ENCODE data around the gene STS. TPM values are rescaled to one million over a fixed set of nuclear protein-coding genes. Genes with fewer than 3 reads are reported as not detected.
A peak's percentile ranks its signal among the peaks of the same experiment; 100 is the strongest.

Gene STS
- total and polyA plus RNA-seq, 2 of the 8 experiments (the other 6 are each of a cell fraction or from before 2014, with no cell fraction given) = 0.67 to 1.5 TPM

DNA sequence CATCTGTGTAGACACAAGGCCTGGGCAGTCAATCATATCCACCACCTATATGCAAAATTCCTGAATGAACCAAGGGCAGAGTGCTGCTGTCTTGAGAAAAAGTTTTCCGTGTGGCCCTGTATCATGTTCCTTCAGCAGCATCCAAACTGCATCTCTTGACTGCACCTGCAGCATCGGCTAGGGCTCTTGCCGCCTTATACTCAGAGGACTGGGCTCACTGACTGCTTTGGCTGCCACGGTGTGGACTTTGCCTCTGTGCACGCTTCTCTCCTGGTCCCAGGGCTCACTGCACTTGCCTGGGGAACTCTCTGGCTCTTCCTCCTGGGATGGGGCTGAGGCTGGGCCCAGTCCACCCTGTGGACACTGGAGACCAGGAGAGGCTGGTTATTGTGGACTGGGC, 39.5 kb upstream of the STS start:
- H2BK15ac ChIP-seq (ENCODE audit: low read length) = 0 out of 2 replicates have a peak overlapping the region, but pooled peaks have one; percentile 16
- no peak overlapping the region for H3K4me2 ChIP-seq (ENCODE audit: insufficient read depth in 1 of 2, low read depth in 2 of 2, low read length in 2 of 2)
- H3K56ac ChIP-seq (replicated peaks; ENCODE audit: insufficient read length, low read depth, low read length) = no peak overlapping the region
- H3K23me2 ChIP-seq (ENCODE audit: low read depth, low read length) = no peaks in the 10 kb centered on the region
- no peaks in the 10 kb centered on the region for H3K9me3 ChIP-seq (ENCODE audit: insufficient read depth in 2 of 2, low read depth in 1 of 2, low read length in 1 of 2)
- no peak overlapping the region for H3K4me3 ChIP-seq (ENCODE audit: extremely low read depth in 1 of 4, insufficient read depth in 2 of 4, low read depth in 3 of 4, low read length in 4 of 4)
- H2BK12ac ChIP-seq (ENCODE audit: low read depth, low read length) = 0 out of 2 replicates have a peak overlapping the region, but pooled peaks have one; percentile 60
- no peak overlapping the region for H2BK5ac ChIP-seq (ENCODE audit: low read depth, low read length)
- no peaks in the 10 kb centered on the region for H4K20me1 ChIP-seq (replicated peaks in 1 of 2; ENCODE audit: control insufficient read depth in 1 of 2, insufficient read depth in 2 of 2, low read length in 2 of 2)
- no peak overlapping the region for H3K4ac ChIP-seq (replicated peaks; ENCODE audit: insufficient read length, low read depth, low read length)
- H3K18ac ChIP-seq (ENCODE audit: extremely low read depth, low read length) = no peak overlapping the region
- no peak overlapping the region for H2AFZ ChIP-seq (ENCODE audit: low read length)
- no peaks in the 10 kb centered on the region for H3K27me3 ChIP-seq (replicated peaks in 1 of 4; ENCODE audit: control insufficient read depth in 3 of 4, extremely low read depth in 1 of 4, insufficient read depth in 3 of 4, low read length in 3 of 4)
- ChIA-PET CTCF (ENCODE audit: partially characterized antibody) (no interaction called here), POLR2A (ENCODE audit: partially characterized antibody) (no interaction called here)
- H2BK20ac ChIP-seq (ENCODE audit: low read length) = no peak overlapping the region
- no peak overlapping the region for H2BK120ac ChIP-seq (replicated peaks; ENCODE audit: low read depth, low read length)
- H4K91ac ChIP-seq (replicated peaks; ENCODE audit: insufficient read length, low read length) = no peak overlapping the region
- peaks cover 0 to 3% (median 0%) of the 10 kb centered on the region in 4 experiments; a peak in 1 of 7 replicates for H3K4me1 ChIP-seq (replicated peaks in 1 of 4; ENCODE audit: control insufficient read depth in 3 of 4, insufficient read depth in 4 of 4, low read length in 3 of 4)
- no peaks in the 10 kb centered on the region for H3K79me2 ChIP-seq (ENCODE audit: control insufficient read depth in 1 of 2, insufficient read depth in 2 of 2, low read length in 2 of 2)
- H3K36me3 ChIP-seq (ENCODE audit: control insufficient read depth in 2 of 4, insufficient read depth in 4 of 4, low read length in 3 of 4) = 0 out of 8 replicates have a peak, but pooled peaks cover 0 to 3% (median 0%) of the 10 kb centered on the region in 4 experiments
- H4K5ac ChIP-seq (ENCODE audit: insufficient read length, low read depth, low read length) = no peak overlapping the region
- WGBS, 2 experiments (ENCODE audit: extremely low coverage in 1 of 2, insufficient coverage in 1 of 2, insufficient read length in 1 of 2, insufficient replicate concordance in 2 of 2, low coverage in 1 of 2, low lambda C conversion rate in 2 of 2, missing lambda C conversion rate in 1 of 2) = 90% methylated on average over 4 of the region's 5 CpGs; no CpG with 5 or more reads in 1 of the 2 experiments
- no peak overlapping the region for H3K9ac ChIP-seq (replicated peaks in 1 of 4; ENCODE audit: extremely low read depth in 1 of 4, low read depth in 3 of 4, low read length in 3 of 4)
- FAIRE-seq (no peak), DNase-seq (ENCODE audit: low read depth in 1 of 2, low spot score in 2 of 2) (no peak)
- H3K27ac ChIP-seq (ENCODE audit: low read depth, low read length) = no peak overlapping the region
- no peak overlapping the region for H4K8ac ChIP-seq (ENCODE audit: extremely low read depth, insufficient read depth, low read length)
- no peak overlapping the region for H2AK5ac ChIP-seq (ENCODE audit: low read depth, low read length)
- no peak overlapping the region for H3K14ac ChIP-seq (ENCODE audit: insufficient read length)
- no peaks in the 10 kb centered on the region for H3K79me1 ChIP-seq (ENCODE audit: low read depth, low read length)
- no peak overlapping the region for H3K23ac ChIP-seq (ENCODE audit: insufficient read length)
- TF ChIP-seq HDAC6 (IDR thresholded peaks at IDR 0.05; ENCODE audit: low read depth, low read length) (no peak), CHD1 (IDR thresholded peaks at IDR 0.05; ENCODE audit: low read depth, low read length) (no peak), GTF2F1 (IDR thresholded peaks at IDR 0.05; ENCODE audit: borderline replicate concordance, low read depth, low read length) (no peak), EZH2 (IDR thresholded peaks at IDR 0.05; ENCODE audit: low read depth, low read length, severe bottlenecking) (no peak), NRF1 (IDR thresholded peaks at IDR 0.05; ENCODE audit: low read depth, low read length) (no peak), CHD2 (IDR thresholded peaks at IDR 0.05; ENCODE audit: low read length) (no peak), BCL11A (IDR thresholded peaks at IDR 0.05; ENCODE audit: low read depth in 2 of 2, low read length in 2 of 2) (no peak), SUZ12 (IDR thresholded peaks at IDR 0.05; ENCODE audit: low read length) (no peak), HDAC2 (IDR thresholded peaks at IDR 0.05; ENCODE audit: borderline replicate concordance in 1 of 2, low read depth in 2 of 2, low read length in 2 of 2) (no peak)
- TF ChIP-seq, protein P1, sequence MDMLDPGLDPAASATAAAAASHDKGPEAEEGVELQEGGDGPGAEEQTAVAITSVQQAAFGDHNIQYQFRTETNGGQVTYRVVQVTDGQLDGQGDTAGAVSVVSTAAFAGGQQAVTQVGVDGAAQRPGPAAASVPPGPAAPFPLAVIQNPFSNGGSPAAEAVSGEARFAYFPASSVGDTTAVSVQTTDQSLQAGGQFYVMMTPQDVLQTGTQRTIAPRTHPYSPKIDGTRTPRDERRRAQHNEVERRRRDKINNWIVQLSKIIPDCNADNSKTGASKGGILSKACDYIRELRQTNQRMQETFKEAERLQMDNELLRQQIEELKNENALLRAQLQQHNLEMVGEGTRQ (IDR thresholded peaks at IDR 0.05; ENCODE audit: low read length) = no peak
- TF ChIP-seq, protein P2, sequence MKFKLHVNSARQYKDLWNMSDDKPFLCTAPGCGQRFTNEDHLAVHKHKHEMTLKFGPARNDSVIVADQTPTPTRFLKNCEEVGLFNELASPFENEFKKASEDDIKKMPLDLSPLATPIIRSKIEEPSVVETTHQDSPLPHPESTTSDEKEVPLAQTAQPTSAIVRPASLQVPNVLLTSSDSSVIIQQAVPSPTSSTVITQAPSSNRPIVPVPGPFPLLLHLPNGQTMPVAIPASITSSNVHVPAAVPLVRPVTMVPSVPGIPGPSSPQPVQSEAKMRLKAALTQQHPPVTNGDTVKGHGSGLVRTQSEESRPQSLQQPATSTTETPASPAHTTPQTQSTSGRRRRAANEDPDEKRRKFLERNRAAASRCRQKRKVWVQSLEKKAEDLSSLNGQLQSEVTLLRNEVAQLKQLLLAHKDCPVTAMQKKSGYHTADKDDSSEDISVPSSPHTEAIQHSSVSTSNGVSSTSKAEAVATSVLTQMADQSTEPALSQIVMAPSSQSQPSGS (IDR thresholded peaks at IDR 0.05; ENCODE audit: low read length) = no peak
